Measurements from ENCODE around the gene SYDE2.
A peak's percentile ranks its signal among the peaks of the same experiment; 100 is the strongest.
"Not testable (repeated sequence)": the region's sequence is repeated elsewhere in the genome, so short reads cannot be mapped to it uniquely, and the experiment has no call there.

Gene SYDE2, protein sequence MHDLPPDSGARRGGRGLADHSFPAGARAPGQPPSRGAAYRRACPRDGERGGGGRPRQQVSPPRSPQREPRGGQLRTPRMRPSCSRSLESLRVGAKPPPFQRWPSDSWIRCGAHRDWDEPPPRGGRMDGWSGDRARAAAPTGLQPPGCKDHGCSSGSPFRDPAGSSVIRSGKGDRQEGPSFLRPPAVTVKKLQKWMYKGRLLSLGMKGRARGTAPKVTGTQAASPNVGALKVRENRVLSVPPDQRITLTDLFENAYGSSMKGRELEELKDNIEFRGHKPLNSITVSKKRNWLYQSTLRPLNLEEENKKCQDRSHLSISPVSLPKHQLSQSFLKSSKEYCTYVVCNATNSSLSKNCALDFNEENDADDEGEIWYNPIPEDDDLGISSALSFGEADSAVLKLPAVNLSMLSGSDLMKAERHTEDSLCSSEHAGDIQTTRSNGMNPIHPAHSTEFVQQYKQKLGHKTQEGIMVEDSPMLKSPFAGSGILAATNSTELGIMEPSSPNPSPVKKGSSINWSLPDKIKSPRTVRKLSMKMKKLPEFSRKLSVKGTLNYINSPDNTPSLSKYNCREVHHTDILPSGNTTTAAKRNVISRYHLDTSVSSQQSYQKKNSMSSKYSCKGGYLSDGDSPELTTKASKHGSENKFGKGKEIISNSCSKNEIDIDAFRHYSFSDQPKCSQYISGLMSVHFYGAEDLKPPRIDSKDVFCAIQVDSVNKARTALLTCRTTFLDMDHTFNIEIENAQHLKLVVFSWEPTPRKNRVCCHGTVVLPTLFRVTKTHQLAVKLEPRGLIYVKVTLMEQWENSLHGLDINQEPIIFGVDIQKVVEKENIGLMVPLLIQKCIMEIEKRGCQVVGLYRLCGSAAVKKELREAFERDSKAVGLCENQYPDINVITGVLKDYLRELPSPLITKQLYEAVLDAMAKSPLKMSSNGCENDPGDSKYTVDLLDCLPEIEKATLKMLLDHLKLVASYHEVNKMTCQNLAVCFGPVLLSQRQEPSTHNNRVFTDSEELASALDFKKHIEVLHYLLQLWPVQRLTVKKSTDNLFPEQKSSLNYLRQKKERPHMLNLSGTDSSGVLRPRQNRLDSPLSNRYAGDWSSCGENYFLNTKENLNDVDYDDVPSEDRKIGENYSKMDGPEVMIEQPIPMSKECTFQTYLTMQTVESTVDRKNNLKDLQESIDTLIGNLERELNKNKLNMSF

DNA sequence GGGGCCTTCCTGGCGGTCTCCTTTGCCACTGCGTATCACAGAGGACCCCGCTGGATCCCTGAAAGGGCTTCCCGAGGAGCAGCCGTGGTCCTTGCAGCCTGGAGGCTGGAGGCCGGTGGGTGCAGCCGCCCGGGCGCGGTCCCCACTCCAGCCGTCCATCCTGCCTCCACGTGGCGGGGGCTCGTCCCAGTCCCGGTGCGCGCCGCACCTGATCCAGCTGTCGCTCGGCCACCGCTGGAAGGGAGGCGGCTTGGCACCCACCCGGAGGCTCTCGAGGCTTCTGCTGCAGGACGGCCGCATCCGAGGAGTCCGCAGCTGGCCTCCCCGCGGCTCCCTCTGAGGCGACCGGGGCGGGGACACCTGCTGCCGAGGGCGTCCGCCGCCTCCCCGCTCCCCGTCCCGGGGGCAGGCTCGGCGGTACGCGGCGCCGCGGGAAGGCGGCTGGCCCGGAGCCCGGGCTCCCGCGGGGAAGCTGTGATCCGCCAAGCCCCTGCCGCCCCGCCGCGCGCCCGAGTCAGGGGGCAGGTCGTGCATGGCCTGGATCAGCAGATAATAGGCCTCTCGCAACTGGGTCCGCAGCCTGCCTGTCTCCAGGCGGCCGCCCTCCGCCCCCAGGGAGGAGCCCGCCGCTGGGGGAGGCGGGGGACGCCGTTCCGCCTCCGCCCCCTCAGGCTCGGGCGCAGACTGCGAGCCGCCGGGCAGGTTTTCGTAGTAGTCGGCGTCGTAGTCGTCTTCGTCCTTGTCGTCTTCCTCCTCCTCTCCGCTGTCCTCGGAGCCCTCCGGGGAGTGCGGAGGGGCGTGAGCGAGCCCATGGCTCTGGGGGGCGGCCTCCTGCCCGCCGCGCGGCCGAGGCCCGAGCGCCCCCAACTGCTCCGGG, at the start of gene SYDE2:
TSS of gene SYDE2 (minus strand) at position 554 of the 877 bp plus-strand sequence. CDS start at position 534, 20 bp downstream.
- Histone ChIP-seq H3K4me3 (peak within 1 kb of the TSS; percentile 51 to 81 (median 63)), H3K27ac (peak within 1 kb of the TSS; percentile 24 to 92 (median 79))

DNA sequence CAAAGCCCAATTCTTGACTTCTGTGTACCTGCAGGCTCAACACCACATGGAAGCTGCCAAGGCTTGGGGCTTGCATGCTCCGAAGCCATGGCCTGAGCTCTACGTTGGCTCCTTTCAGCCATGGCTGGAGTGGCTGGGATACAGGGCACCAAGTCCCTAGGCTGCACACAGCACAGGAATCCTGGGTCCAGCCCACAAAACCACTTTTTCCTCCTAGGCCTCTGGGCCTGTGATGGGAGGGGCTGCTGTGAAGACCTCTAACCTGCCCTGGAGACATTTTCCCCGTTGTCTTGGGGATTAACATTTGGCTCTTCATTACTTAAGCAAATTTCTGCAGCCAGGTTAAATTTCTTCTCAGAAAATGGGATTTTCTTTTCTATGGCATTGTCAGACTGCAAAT, 48.2 kb upstream of the SYDE2 start:
- H3K4me3 ChIP-seq, H3K27ac ChIP-seq: not testable (repeated sequence)

DNA sequence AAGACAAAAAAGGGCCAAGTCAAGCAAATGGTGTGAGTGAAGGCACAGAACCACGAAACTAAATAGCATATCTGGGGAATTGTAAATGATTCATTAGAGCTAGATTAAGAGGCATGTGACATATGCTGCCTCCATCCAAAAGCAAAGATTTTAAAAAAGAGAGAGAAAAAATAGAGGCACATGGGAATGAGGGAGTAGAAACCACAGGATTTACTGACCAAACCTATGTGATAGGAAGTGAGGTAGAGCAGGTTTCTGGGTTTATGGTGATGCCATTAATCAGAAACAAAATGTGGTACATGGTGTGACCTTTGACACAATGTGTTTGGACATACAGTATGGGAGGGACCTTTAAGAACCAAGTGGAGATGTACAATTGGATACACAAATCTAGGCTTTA, 45.1 kb upstream of the SYDE2 start:
- Histone ChIP-seq H3K27ac (peak overlapping the region in 1 of 21 experiments; percentile 15), H3K4me3 (no peak overlapping the region)

DNA sequence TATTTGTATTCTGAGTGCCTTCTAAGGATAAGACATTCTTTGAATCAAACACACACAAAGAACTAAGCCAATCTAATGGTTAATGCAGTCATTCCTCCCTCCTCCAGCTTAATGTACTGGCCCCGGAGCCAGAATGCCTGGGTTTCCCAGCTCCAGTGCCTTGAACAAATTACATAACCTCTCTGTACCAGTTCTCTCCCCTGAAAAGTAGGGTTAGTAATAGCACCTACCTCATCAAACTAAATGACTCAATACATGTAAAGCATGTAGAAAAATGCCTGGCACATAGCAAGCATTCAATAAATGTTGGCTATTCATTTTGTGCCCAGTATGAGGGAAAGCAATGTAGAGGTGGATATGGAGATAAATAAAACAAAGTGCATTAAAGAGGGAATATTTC, 44.6 kb upstream of the SYDE2 start:
- H3K4me3 ChIP-seq = no peak overlapping the region
- H3K27ac ChIP-seq = peak overlapping the region in 2 of 21 experiments; percentile 11 to 15

DNA sequence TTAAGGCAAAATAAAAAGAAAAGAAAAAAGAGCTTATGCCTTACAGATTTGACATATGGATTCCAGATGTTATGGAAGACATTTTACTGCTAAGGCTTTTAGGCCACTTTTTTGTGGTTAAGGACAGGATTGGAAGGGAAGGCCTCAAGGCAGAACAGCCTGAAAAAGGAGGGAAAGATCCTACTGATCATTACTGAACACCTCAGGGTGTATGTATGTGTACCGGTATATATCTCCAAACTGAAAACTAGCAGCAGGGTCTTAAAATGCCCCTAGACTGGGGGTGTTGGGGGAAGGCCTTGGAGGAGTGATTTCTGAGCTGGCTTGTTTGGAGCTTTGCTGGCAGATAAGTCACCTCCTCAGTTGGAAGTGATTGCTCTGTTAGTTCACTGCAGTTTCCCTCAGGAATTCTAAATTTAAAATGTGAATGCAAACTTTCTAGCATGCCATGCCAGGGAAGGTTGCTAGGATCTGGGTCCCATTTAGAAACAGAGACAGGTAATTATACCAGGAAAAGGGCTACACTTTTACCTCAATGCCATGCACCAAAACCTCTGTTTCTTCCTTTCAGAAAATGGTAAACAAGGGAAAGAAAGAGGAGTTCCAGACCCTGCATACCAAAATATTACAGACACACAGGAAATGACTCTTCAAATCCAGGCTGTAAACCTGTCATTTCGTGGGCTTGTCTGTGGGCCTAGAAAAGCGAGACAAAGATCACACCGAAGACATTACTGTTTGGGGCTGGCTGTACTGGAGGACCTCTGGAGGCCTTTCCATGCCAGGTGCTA, 43.6 kb upstream of the SYDE2 start:
- no peak overlapping the region for H3K4me3 ChIP-seq
- H3K27ac ChIP-seq = peak overlapping the region in 3 of 21 experiments; percentile 1 to 41 (median 8)

DNA sequence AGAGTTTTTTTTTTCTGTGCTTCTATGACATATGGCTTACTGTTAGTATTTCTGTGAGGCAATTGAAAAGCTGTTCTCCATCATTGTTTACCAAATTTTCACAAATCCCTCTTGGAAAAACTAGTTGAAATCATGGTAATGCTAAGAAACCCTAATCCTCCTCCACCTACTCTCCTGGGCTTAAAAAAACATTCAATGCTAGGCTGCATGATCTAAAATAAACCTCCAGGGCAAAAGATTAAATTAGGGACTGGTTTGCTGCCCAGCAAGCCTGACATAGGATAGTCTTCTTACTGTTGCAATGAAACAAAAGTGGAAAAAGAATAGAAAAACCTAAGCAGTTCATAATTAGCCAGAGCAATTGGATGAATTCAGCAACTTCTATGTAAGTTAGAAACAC, 42.6 kb upstream of the SYDE2 start:
- Histone ChIP-seq H3K27ac (peak overlapping the region in 1 of 21 experiments; percentile 41), H3K4me3 (no peak overlapping the region)

DNA sequence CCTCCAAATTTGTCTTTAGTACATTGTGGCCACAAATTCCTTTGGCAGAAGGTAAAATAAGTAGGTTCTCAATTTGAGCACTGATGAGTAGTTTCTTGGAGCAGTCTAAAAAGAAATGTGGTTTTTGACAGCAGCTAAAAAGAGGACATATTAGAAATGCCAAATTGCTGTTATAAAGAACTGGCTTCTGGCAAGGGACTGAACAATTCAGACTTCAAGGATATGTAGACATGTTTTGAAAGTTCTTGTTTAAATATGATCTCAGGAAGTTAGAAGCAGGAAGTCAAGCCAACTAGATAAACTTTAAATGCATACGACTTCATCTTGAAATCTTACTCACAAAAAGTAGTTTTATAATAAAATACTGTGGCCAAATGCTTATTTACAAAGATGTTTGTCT, 39.8 kb upstream of the SYDE2 start:
- no peak overlapping the region for H3K27ac ChIP-seq
- no peak overlapping the region for H3K4me3 ChIP-seq

DNA sequence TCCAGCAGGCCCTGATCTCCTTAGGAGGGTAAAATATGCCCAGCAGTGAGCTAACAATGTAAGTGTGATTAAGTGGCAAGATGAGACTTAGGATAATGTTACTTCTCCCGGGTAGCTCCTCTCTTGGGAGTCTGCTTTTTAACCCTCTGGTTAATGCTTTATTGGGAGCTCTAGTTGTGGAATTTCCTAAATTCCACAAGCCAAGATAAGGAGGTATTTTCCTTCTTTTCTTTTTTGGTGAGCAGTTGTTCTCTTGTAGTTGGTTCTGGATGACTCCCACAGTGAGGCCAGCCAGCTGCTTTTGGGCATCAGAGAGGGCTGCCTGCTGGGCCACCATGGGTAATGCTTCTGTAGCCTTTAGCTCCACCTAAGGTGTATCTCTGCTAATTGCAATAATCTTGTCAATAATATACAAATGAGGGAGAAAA, 39.4 kb upstream of the SYDE2 start:
- no peak overlapping the region for H3K27ac ChIP-seq
- H3K4me3 ChIP-seq = no peak overlapping the region

DNA sequence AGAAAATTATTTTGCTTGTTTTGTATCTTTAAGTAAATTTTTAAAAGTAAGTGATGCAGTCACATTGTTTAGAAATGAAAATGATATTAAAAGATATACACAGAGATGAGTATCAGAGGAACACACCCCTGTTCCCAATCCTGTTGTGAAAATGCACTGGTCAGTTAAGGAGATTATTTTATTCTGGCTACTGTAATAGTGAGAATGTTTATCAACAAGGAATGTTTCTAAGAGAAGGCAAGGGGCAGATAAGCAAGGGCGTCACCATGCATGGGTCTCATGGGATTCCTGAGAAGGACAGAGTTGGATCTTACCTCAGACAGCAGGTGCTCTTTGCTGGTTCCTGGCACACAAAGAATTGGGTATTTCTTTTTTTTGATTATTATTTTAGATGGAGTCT, 36.8 kb upstream of the SYDE2 start:
- Histone ChIP-seq H3K4me3 (no peak overlapping the region), H3K27ac (no peak overlapping the region)

DNA sequence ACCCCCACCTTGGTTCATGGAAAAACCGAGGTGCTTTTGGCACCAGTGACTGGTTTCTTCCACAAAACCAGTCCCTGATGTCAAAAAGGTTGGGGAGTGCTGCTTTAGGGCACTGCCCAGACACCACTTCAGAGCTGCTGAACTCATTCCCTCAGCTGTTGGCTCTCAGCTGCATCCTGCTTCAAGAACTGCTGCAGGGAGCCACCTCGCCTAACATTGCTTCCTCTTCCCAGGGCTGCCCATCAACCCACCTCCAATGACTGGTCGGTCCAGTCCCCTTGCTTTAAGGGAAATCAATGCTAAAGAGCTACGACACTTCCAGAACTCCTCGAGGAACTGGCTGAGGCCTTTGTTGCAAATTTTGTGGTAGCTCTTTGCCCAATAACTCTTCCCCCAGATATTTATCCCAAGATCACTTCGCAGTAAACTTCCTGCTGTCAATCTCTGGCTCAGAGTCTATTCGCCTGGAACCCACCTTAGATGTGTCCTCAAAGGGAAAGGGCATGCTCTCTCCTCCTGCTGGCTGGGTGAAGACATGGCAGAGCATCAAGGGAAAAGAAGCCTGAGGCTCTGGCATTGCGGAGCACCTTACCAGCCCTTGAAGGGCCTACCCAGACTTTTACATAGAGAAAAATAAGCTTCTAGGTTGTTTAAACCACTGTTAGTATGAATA, 29.6 kb upstream of the SYDE2 start:
- Histone ChIP-seq H3K27ac (no peak overlapping the region), H3K4me3 (no peak overlapping the region)

DNA sequence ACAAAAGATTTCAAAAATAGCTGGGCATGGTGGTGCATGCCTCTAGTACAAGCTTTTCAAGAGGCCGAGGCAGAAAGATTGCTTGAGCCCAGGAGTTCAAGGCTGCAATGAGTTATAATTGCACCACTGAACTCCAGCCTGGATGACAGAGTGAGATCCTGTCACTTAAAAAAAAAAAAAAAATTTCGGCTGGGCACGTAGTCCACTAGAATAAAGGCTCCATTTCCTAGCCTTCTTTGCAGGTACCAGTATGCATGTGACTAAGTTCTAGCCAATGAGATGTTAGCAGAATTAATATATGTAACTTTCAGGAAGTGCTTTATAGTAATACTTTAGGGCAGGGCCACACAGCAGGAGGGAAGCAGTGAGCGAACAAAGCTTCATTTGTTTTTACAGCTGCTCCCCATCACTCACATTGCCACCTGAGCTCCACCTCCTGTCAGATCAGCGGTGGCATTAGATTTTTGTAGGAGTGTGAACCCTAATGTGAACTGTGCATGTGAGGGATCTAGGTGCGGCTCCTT, 28.8 kb upstream of the SYDE2 start:
- no peak overlapping the region for H3K27ac ChIP-seq
- no peak overlapping the region for H3K4me3 ChIP-seq

DNA sequence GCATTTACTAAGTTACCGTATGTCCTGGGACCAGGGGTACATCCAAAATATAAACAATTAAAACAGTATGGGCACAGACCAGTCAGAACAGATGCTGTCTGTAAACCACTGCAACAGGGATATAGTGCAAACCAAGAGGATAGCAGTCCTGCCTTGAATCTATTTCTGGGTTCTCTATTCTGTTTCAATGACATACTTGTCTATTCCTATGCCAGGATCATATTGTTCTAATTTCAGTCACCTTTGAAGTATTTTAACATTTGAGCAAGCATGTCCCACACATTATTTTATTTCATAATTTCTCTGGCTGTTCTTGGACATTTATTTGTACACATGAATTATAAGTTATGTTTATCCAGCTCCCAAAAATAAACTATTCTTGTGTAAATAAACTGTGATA, 28.2 kb upstream of the SYDE2 start:
- Histone ChIP-seq H3K27ac (no peak overlapping the region), H3K4me3 (no peak overlapping the region)

DNA sequence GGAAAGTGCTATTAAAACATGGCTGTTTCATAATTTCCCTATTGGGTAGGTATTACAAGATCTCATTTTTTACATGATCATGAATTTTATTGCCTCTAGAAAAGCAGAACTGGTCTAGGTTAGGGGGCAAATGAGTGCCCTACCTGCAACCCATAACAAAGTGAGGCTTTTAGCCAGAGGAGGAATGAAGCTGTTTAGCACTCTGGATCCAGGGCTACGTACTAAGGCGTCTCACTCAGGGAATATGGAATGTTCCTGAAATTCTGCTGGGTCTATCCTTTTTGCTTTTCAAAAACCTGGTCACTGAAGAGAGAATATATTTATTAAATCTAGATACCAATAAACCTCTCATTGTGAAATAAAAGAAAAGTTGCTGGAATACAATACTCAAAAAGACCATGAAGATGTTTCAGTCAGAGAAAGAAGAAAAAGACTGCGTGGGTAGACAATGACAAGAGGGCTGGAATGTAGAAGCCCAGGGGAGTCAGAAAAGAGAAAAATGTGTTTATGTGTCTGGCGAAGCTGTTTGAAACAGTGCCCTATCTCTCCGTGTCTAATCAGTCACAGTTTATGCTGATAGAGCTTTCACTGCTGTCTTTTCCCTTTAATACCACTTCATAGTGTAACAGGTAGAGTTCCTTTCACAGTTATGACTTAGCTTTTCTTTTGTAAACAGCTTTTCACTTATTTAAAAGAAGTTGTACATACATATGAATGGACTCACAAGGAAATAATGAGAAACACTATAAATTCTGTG, 25.0 kb upstream of the SYDE2 start:
- Histone ChIP-seq H3K27ac (peak overlapping the region in 4 of 21 experiments; percentile 25 to 62 (median 32)), H3K4me3 (no peak overlapping the region)

DNA sequence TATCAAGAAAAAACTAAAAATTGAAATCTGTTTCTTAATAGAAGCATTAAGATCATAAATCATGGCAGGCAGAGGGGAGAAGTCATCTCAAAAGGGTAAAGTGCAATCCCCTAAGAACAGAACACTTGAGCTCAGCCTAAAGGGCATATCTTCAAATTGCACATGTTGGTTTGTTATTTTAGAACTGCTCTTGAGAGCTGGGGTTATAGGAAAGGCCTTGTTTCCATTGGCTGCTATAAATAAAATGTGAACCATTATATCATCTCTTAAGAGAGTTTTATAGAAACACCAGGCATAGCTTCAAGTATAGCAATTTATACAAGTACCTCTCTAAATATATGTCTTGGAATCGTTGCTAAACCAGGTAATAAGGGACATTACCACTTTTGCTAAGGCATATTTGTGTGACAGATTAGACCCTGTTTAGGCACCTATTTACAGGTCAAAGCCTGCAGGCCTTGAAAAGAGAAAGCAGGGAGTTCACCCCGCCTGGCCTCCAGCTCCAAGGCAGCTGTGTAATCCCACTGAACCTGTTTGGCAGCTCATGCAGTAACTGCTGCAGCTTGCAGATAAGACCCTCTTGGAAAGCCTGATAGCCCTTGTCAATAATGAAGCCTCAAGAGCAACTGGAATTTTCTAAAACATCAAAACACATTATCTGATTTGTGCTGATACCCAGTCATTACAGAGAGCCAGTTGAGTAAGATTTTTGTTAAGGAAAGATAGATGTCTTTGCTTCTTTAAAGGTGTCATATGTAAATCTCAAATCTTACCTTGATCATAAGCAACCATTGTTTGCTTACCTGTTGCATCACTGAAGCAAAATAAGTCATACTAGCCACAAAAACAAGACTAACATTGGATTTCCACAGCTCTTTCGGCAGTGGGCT, 24.2 kb upstream of the SYDE2 start:
- no peak overlapping the region for H3K4me3 ChIP-seq
- H3K27ac ChIP-seq = peak overlapping the region in 2 of 21 experiments; percentile 25 to 62

DNA sequence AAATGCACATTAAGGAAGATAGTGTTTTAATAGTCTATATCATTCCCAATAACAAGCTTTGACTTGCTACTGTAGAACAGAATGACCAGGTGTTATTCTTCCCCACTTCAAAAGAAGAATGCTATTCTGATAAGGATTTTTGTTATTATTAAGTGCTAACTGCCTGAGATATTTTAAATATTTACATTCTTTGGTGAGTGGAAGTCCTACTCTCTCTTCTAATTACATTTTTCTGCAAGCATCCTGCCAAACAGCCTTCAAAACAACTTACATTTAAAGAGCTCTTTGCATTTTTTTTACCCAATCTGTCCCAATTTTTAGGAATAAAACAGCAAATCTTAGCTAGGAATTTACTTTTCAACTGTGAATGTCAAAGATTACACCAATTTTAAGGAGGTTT, 23.5 kb upstream of the SYDE2 start:
- H3K27ac ChIP-seq = no peak overlapping the region

DNA sequence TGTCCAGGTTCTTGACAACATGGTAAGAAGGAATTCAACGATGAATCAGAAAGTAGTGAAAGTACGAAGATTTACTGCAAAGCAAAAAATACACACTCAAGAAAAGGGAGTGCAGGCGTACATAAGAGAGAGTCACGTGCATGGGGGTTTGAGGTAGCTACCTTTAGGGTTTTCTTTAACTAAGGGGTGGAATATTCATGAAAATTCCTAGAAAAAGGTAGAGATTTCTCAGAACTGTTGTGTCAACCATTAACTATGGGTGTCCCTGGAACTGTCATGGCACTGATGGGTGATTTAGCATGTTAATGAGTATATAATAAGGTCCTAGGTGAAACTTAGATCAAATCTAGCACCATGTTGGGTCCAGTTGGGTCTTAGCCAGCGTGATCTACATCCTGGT, 22.5 kb upstream of the SYDE2 start:
- no peak overlapping the region for H3K4me3 ChIP-seq
- no peak overlapping the region for H3K27ac ChIP-seq

More for the DNA sequence above, 23.5 kb upstream of the SYDE2 start:
- H3K4me3 ChIP-seq = no peak overlapping the region
